Activated naive CD4-positive, alpha-beta T cell treated with anti-CD3 and anti-CD28 coated beads, Interleukin-2, amount 50 U/mL, for 72 hours (primary cell): ENCODE data around the gene METTL18. TPM values are rescaled to one million over a fixed set of nuclear protein-coding genes. Genes with fewer than 3 reads are reported as not detected.

Experiments
- ATAC-seq, 2 donors: fragments of 150-1000 bp; cut with Tn5 transposase; 2 replicates each; pipeline ENCODE4 v1.10.0; 2021; ENCODE audit warnings: mild to moderate bottlenecking in 2 of 2, moderate library complexity in 2 of 2
- DNase-seq, 2 donors: peaks; one replicate each; pipeline ENCODE4 v3.0.0; 2021 to 2022; ENCODE audit warnings: low spot score in 2 of 2
- H3K27ac Mint-ChIP-seq, 2 donors: one replicate each; pipeline ENCODE4 v1.8.0; 2022; ENCODE audit warnings: mild to moderate bottlenecking in 2 of 2, mixed read lengths in 2 of 2
- H3K36me3 Mint-ChIP-seq, 2 donors: one replicate each; pipeline ENCODE4 v1.8.0; 2022; ENCODE audit warnings: mixed read lengths in 2 of 2
- H3K9me3 Mint-ChIP-seq, 2 donors: one replicate each; pipeline ENCODE4 v1.8.0; 2022; ENCODE audit warnings: mixed read lengths in 2 of 2
- total RNA-seq, 2 donors: library from RNA; stranded (reverse); gene quantifications; one replicate each; pipeline ENCODE4 v1.2.3, GENCODE V29; 2022

Gene METTL18
- total RNA-seq, 2 donors from 2014 or later, result 8.8 to 14.4 TPM

DNA sequence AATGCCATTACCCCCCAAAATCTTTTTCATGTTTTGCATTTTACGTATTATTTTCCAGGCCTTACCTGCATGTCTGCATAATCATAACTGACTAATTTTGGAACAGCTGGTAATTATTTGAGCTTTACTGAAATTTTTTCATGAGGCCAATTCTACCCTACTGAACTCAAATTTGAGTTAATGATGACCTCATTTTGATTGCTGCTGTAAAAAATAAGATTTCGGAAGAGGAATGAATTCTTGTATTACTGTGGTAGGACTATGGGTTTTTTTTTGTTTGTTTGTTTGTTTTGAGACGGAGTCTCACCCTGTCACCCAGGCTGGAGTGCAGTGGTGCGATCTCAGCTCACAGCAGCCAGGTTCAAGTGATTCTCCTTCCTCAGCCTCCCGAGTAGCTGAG lies 2.6 kb upstream of the METTL18 start:
- DNase-seq (no peak), ATAC-seq (no peak)
- H3K9me3 Mint-ChIP-seq, result no peaks in the 10 kb centered on the region
- peaks cover 37 to 39% of the 10 kb centered on the region in 2 donors for H3K36me3 Mint-ChIP-seq
- H3K27ac Mint-ChIP-seq, result no peak overlapping the region

DNA sequence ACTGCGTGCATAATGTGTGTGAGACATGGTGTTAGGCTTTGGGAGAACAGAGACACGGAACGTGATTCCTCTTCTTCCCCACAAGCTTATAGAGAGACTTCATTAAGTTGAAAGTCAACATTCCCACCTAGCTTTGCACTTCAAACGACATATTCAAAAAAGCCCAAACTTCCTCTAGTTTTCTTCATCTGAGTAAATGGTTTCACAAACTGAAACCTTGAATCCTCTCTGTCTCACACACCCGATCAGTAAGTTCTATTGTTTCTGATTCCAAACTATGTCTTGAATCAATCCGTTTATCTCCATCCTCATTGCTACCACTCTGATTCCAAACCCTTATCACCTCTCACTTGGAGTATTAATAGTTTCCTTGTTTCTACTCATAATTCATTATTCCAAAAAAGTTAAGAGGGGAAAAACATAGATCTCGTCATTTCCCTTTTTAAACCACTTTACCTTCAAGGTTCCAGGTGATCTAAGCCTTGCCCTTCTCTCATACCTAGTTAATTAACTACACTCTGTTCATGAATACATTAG lies 1.6 kb upstream of the METTL18 start:
- Mint-ChIP-seq H3K27ac (peak overlapping the region; percentile 96 to 99), H3K9me3 (no peaks in the 10 kb centered on the region), H3K36me3 (peaks cover 46% of the 10 kb centered on the region in 2 donors)
- ATAC-seq, result no peak
- DNase-seq, result no peak

DNA sequence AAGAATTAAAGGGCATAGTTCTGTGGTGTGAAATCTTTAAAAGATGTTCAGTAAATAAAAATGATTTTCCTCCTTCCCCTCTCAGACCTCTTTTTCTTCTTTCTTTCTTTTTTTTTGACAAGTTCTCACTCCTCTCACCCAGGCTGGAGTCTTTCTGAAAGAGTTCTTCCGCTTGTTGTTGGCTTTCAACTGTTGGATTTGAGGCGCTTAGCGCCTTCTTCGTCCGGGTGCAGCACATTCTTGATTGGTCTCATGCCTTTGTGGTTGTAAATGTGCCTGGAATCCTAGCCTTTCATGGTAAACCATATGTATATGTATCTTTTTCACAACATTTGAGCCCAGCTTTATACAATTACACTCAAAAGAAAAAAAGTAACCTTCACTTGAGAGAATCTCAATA lies 980 bp upstream of the METTL18 start:
- no peak for DNase-seq
- Mint-ChIP-seq H3K27ac (peak overlapping the region; percentile 96 to 99), H3K9me3 (no peaks in the 10 kb centered on the region), H3K36me3 (peaks cover 46% of the 10 kb centered on the region in 2 donors)
- ATAC-seq, result no peak

DNA sequence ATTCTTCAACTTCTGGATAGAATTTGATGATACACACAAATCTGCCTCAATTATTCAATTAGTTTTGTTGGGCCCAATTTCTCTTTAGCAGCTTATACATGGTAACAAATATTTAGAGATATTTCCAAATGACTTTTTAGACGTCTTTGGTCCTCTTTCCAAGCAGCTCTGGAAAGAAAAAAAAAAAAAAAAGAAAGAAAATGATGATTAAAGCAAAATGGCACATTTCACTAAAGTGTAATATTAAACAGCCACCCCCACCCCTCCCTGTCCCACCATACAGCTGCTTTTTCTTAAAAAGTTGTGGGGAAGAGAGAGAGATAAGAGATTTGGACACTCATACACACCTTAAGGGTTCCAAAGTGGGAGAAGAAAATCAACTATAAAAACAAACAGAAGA lies 977 bp downstream of the METTL18 start:
- ATAC-seq, result no peak

DNA sequence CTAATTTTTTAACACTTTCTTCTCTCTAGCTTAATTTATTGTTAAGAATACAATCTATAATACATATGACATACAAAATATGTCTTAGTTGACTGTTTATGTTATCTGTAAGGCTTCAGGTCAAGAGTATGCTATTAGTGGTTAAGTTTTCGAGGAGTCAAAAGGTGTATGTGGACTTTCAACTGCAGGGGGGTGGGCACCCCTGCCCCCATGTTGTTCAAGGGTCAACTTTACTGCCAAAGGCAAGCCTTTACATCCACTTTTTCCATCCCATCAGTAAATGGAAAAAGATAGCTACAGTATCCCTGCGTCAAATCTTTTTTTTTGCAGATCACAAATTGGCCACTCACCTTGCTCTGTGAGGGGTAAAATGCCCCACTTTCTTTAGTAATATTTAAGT lies 6.3 kb downstream of the METTL18 start:
- Mint-ChIP-seq H3K9me3 (no peaks in the 10 kb centered on the region), H3K27ac (no peak overlapping the region), H3K36me3 (peaks cover 16% of the 10 kb centered on the region in 2 donors)
- no peak for ATAC-seq
- DNase-seq, result no peak

More for the DNA sequence above, 977 bp downstream of the METTL18 start:
- H3K27ac Mint-ChIP-seq, result peak overlapping the region; percentile 15 to 96
- peaks cover 46% of the 10 kb centered on the region in 2 donors for H3K36me3 Mint-ChIP-seq
- no peaks in the 10 kb centered on the region for H3K9me3 Mint-ChIP-seq
- DNase-seq, result no peak

DNA sequence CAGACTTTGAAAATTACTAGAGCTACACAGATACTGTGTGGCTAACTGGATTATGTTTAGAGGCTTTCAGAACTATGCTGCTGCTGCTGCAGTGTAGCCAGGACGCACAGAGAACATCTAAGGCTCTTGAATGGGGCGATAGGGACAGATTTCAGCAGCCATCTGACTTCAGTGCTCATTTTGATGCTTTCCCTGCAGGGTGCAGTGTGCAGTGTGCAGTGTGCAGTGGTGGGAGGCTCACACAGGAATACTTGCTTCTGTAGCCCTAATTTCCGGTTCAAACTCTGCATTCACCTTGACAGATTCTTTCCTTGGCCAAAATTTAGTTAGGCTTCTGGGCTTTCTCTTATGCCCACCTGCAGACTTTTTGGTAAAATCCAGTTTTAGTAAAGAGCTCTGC lies 7.7 kb downstream of the METTL18 start:
- Mint-ChIP-seq H3K36me3 (peaks cover 5% of the 10 kb centered on the region in 2 donors), H3K27ac (no peak overlapping the region), H3K9me3 (no peaks in the 10 kb centered on the region)
- ATAC-seq, result no peak
- DNase-seq, result no peak

DNA sequence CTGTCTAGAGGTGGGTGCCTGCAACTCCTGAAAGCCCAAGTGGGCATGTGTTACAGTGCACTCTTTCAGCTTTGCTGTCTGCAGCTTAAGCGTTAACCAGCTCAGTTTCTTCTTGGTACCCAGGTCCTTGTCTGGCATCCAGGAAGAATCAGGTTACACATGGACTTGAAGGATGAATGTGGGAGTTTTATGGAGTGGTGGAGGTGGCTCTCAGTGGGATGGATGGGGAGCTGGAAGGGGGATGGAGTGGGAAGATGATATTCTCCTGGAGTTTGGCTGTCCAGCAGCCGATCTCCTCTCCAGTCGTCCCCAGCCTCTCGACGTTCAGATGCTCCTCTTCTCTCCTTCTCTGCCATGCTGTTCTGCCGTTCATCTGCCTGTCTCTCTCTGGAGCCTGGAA lies 9.4 kb downstream of the METTL18 start:
- no peak for DNase-seq
- Mint-ChIP-seq H3K9me3 (no peaks in the 10 kb centered on the region), H3K36me3 (no peaks in the 10 kb centered on the region), H3K27ac (no peak overlapping the region)
- no peak for ATAC-seq

DNA sequence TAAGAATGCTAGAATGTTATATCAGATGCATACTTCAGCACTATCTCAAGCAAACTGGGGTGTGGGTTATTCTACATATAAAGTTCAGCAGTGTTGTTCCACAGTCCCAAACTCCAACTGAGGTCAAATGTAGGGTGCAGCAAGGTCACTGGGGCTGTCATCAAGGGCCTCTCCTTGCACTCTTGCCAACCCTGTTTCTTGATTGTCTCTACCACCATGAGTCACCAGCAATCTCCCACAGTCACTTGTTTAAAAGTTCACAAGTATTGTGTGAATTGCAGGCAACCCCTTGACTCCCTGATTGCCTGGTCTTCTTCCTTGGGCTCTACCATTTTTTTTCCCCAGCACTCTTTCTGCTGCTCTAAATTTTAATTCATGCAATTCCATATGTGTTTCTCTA lies 10.6 kb downstream of the METTL18 start:
- Mint-ChIP-seq H3K27ac (no peak overlapping the region), H3K36me3 (no peaks in the 10 kb centered on the region), H3K9me3 (no peaks in the 10 kb centered on the region)
- DNase-seq (no peak), ATAC-seq (peak in 1 of 2 donors; percentile 24)

DNA sequence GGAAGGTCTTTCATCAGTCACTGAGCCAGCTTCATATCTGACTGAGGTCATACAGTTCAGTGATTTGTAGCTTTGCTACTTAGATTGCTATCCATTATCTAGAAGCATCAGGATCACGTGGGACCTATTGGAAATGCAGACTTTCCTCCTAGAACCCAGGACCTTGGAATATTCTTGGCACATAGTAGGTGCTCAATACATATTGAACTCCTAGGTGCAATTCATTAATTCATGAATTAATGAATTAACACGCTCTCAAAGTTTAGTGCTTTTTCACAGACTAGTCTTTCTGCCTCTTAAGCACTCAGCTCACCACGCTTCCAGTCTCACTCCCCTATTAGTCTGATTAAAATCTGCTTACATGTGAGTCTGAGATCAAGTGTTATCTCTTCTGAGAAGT lies 12.1 kb downstream of the METTL18 start:
- Mint-ChIP-seq H3K9me3 (no peaks in the 10 kb centered on the region), H3K27ac (peak overlapping the region in 1 of 2 donors; percentile 24), H3K36me3 (no peaks in the 10 kb centered on the region)
- DNase-seq (no peak), ATAC-seq (no peak)

DNA sequence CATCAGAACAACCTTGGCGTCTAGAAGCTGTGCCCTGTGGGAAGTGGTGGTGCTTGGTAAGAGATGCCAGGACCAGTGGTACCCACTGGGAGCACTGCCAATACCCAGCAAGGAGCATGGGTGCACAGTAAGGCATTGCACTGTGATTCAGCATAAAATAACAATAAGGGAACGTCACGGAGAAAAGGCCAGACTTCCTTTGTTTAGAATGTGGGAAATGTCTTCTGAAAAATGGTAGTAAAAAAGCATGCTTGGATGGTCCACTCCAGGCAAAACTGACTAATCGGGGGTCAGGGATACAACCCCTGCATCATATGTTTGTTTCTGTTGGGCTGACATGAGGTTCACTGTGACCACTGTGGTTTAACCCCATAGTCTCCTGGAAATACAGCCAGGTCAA lies 14.7 kb downstream of the METTL18 start:
- no peak for DNase-seq
- Mint-ChIP-seq H3K27ac (no peak overlapping the region), H3K36me3 (no peaks in the 10 kb centered on the region), H3K9me3 (no peaks in the 10 kb centered on the region)
- ATAC-seq, result no peak

DNA sequence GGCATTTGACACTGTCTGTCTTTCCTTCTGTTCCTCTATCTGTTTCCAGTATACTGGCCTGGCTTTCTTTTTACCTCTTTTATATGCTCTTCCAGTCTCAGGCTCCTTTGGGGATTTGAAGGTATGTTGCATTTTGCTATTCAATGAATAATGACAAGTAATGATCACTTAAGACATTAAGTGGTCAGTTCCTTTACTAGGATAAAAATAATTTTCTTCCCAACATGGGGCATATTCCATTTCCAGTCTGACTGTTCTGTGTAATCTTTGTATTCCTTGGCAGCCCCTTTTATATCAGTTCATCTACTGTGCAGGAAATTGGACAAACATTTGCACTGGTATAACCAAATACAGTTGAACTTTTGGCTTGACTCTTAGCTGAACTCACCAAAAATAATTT lies 15.6 kb downstream of the METTL18 start:
- no peaks in the 10 kb centered on the region for H3K36me3 Mint-ChIP-seq

DNA sequence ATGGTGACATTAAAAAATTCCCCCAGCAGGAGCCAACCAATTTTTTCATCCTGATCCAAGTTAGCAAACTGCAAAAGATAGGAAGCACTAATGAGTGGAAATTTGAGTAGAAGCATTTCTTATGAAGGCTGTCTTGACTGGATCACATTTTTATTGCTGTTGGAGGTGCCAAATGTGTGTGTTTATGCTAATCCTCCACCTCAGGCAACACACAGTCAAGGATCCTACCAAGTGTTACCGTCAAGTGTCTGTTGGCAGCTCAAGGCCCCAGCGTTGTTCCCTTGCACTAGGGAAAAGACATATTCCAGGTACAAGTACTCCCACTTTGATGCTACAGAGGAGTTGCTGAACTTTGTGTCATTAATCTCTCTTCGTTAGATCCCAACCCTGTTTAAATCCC lies 18.3 kb downstream of the METTL18 start:
- H3K36me3 Mint-ChIP-seq, result no peaks in the 10 kb centered on the region
- H3K9me3 Mint-ChIP-seq, result no peaks in the 10 kb centered on the region
- DNase-seq, result no peak
- H3K27ac Mint-ChIP-seq, result no peak overlapping the region
- no peak for ATAC-seq

More for the DNA sequence above, 15.6 kb downstream of the METTL18 start:
- DNase-seq (no peak), ATAC-seq (no peak)
- Mint-ChIP-seq H3K9me3 (no peaks in the 10 kb centered on the region), H3K27ac (no peak overlapping the region)

DNA sequence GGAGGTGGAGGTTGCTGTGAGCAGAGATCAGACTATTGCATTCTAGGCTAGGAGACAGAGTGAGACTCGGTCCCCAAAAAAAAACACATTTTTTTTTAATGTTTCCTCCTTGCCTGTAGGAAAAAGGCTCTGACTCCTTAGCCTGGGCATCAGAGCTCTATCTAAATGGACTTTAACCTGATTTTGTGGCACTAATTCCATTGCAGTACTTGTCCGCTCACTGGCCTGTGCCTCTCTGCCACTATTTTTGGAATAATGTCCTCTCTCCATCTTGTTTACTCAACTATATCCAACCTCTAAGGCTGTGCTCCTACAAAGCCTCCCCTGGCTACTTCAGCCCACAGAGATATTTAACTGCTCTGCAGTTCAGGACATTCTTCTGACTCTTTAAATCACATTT lies 26.5 kb downstream of the METTL18 start:
- no peaks in the 10 kb centered on the region for H3K36me3 Mint-ChIP-seq
- DNase-seq (no peak), ATAC-seq (no peak)
- H3K9me3 Mint-ChIP-seq, result no peaks in the 10 kb centered on the region
- peak overlapping the region in 1 of 2 donors; percentile 16 for H3K27ac Mint-ChIP-seq

DNA sequence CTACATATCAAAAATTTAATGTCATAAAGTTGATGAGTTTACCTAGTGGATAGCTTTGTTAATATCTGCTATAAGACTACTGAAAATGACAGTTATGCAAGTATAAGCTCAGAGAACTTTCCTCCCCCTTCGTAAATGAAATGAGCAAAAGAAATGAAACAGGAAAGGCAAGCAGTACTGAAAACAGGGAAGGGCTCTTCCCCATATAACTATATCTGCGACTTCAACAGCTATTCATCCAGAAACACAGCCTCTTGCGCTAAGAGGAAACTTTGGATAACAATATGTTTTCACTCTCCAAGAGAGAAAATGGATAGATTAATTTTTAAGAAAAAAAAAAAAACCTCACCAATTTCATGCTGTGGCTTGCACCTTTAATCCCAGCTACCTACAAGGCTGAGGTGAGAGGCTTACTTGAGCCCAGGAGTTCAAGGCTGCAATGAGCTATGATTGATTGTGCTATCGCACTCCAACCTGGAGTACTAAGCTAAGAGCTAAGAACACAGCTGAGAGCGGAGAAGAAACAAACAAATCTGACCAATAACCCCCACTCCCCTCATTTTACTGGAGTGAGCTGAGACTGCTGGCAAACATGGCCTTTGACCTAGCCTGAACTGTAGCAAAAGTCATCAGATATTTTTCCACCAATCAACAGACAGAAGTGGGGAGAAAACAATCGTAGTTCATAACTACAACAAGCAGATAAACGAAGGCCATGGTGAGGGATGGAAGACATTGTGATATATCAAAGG lies 29.0 kb downstream of the METTL18 start:
- Mint-ChIP-seq H3K9me3 (no peaks in the 10 kb centered on the region), H3K36me3 (no peaks in the 10 kb centered on the region), H3K27ac (no peak overlapping the region)
- DNase-seq (no peak), ATAC-seq (no peak)

DNA sequence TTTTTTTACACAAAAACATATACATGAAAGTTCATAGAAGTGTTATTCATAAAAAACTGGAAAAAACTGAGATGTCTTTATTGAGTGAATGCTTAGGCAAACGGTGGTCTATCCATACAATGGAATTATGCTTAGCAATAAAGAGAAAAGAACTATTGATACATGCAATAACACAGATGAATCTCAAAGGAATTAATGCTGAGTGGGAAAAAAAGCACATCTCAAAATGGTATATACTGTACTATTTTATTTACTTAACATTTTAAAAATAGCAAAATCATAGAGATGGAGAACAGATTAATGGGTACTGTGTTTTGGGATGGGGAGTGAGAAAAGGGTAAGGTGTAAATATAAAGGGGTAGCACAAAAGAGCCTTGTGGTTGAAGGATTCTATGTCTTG lies 29.8 kb downstream of the METTL18 start:
- no peaks in the 10 kb centered on the region for H3K36me3 Mint-ChIP-seq

DNA sequence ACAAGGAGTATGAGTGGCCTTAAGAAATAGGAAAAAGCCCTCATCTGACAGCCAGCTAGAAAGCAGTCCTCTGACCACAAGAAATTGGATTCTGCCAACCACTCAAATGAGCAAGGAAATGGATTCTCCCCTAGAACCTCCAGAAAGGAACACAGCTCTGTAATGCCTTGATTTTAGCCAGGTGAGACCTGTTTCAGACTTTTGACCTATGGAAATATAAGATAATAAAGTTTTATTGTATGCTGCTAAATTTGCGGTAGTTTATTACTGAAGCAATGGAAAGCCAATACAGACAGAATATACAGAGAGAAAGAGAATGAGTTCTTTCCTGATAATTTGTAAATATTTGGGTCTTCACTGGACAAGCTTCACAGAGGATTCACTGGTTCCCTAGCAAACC lies 32.0 kb downstream of the METTL18 start:
- H3K36me3 Mint-ChIP-seq, result no peaks in the 10 kb centered on the region
- ATAC-seq, result no peak
- H3K27ac Mint-ChIP-seq, result no peak overlapping the region
- no peak for DNase-seq
- H3K9me3 Mint-ChIP-seq, result peaks cover 0 to 5% of the 10 kb centered on the region in 2 donors

More for the DNA sequence above, 29.8 kb downstream of the METTL18 start:
- DNase-seq, result no peak
- H3K27ac Mint-ChIP-seq, result no peak overlapping the region
- H3K9me3 Mint-ChIP-seq, result no peaks in the 10 kb centered on the region
- ATAC-seq, result no peak

DNA sequence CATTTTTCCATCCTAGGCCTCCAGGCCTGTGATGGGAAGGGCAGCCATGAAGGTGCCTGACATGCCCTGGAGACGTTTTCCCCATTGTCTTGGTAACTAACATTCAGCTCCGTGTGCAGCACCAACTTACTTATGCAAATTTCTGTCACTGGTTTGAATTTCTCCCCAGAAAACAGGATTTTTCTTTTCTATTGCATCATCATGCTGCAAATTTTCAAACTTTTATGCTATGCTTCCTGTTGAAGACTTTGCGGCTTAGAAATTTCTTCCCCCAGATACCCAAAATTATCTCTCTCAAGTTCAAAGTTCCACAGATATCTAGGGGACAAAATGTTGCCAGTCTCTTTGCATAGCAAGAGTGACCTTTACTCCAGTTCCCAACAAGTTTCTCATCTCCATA lies 35.7 kb downstream of the METTL18 start:
- ATAC-seq (no peak), DNase-seq (no peak)
- H3K27ac Mint-ChIP-seq, result no peak overlapping the region
- H3K36me3 Mint-ChIP-seq, result no peaks in the 10 kb centered on the region
- H3K9me3 Mint-ChIP-seq, result peaks cover 0 to 5% of the 10 kb centered on the region in 2 donors

DNA sequence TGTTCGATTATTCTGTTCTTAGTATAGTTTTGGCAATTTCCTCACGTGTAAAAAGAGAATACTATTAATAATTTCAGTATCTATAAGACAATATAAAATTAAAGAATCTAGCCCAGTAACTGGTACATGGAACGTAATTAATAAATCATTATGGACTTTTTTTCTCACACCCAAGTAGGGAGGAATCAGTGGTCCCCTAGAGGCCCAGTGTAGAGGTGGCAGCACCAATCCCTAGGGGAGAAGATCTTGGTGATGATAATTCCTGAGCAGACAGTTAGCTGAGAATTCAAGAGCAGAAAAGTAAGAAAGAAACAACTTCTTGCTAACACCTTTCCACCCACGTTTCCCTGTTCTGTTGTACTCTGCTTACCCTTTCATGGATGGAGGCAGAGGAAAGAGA lies 41.2 kb downstream of the METTL18 start:
- ATAC-seq (no peak), DNase-seq (no peak)
- no peaks in the 10 kb centered on the region for H3K9me3 Mint-ChIP-seq
- H3K27ac Mint-ChIP-seq, result no peak overlapping the region
- no peaks in the 10 kb centered on the region for H3K36me3 Mint-ChIP-seq
